IMR-90 (cell line): ENCODE measurements around the gene TBCK. TPM values are rescaled to one million over a fixed set of nuclear protein-coding genes. Genes with fewer than 3 reads are reported as not detected.

Experiments
- ATAC-seq: fragments of 200-7000 bp; cut with Tn5 transposase; 2 replicates; pipeline ENCODE4 v1.9.1; 2020; ENCODE audit warnings: low read depth, mild to moderate bottlenecking, moderate library complexity
- BruUV-seq: library from RNA; stranded (reverse); fragments of 400-500 nt; replicated peaks from 2 replicates; lab custom pipeline; 2021; lab: Mats Ljungman, UMichigan
- CTCF ChIA-PET: fragments of 300-600 bp; formaldehyde crosslinking; extraction: SDS; loops from one replicate; lab custom pipeline; 2021; ENCODE audit warnings: antibody characterized with exemption; lab: Yijun Ruan, JAX
- POLR2A ChIA-PET: fragments of 300-600 bp; sonication (Branson Sonifier 250); formaldehyde crosslinking; loops from one replicate; lab custom pipeline; 2022; ENCODE audit warnings: antibody characterized with exemption; ENCODE audit not compliant: unreplicated experiment; lab: Charles Lee
- DNase-seq: peaks from one replicate; pipeline ENCODE4 v3.0.0; 2013
- H2AFZ ChIP-seq: replicated peaks from 2 replicates; pipeline ENCODE3; 2013; ENCODE audit warnings: low read length, mild to moderate bottlenecking; ENCODE audit not compliant: poor library complexity
- H2AK5ac ChIP-seq: 2 replicates; pipeline ENCODE4 v1.6.1; 2013; ENCODE audit warnings: low read depth, low read length, inconsistent platforms
- H2AK9ac ChIP-seq: replicated peaks from 2 replicates; pipeline ENCODE3; 2013; ENCODE audit warnings: mild to moderate bottlenecking, low read depth, low read length, moderate library complexity; ENCODE audit not compliant: poor library complexity
- H2BK120ac ChIP-seq: 2 replicates; pipeline ENCODE4 v1.6.1; 2013; ENCODE audit warnings: low read depth, low read length, inconsistent platforms
- H2BK15ac ChIP-seq: 3 replicates; pipeline ENCODE4 v1.6.1; 2013; ENCODE audit warnings: low read depth, low read length, inconsistent platforms
- H2BK20ac ChIP-seq: 2 replicates; pipeline ENCODE4 v1.6.1; 2013; ENCODE audit warnings: low read depth, mild to moderate bottlenecking, inconsistent platforms, low read length, moderate library complexity
- H2BK5ac ChIP-seq: 2 replicates; pipeline ENCODE4 v1.6.1; 2013; ENCODE audit warnings: mild to moderate bottlenecking, low read depth, low read length, inconsistent platforms; ENCODE audit not compliant: poor library complexity, severe bottlenecking
- H3K14ac ChIP-seq: replicated peaks from 2 replicates; pipeline ENCODE4 v1.6.1; 2013; ENCODE audit warnings: low read depth, low read length, inconsistent platforms
- H3K18ac ChIP-seq: 2 replicates; pipeline ENCODE4 v1.6.1; 2013; ENCODE audit warnings: low read depth, low read length, control low read depth
- H3K23ac ChIP-seq: 2 replicates; pipeline ENCODE4 v1.6.1; 2013; ENCODE audit warnings: low read depth, low read length, inconsistent platforms
- H3K27ac ChIP-seq: 2 replicates; pipeline ENCODE4 v1.5.1; 2013; ENCODE audit warnings: mild to moderate bottlenecking, control low read depth, low read length; ENCODE audit not compliant: insufficient read depth
- H3K27me3 ChIP-seq: 2 replicates; pipeline ENCODE4 v1.6.1; 2013; ENCODE audit warnings: low read length; ENCODE audit not compliant: control insufficient read depth, insufficient read depth
- H3K36me3 ChIP-seq: 2 replicates; pipeline ENCODE4 v1.6.1; 2013; ENCODE audit warnings: low read length, mixed read lengths; ENCODE audit not compliant: control insufficient read depth, insufficient read depth
- H3K4ac ChIP-seq: 2 replicates; pipeline ENCODE4 v1.6.1; 2013; ENCODE audit warnings: low read depth, low read length, inconsistent platforms
- H3K4me1 ChIP-seq: 2 replicates; pipeline ENCODE4 v1.6.1; 2013; ENCODE audit warnings: low read length, mixed read lengths; ENCODE audit not compliant: control insufficient read depth, insufficient read depth
- H3K4me2 ChIP-seq: 2 replicates; pipeline ENCODE4 v1.6.1; 2013; ENCODE audit warnings: low read depth, mild to moderate bottlenecking, control low read depth, low read length, moderate library complexity
- H3K4me3 ChIP-seq: 2 replicates; pipeline ENCODE4 v1.5.1; 2013; ENCODE audit warnings: low read depth, mild to moderate bottlenecking, control low read depth, low read length, moderate library complexity; ENCODE audit not compliant: insufficient read depth
- H3K56ac ChIP-seq: 2 replicates; pipeline ENCODE4 v1.6.1; 2013; ENCODE audit warnings: low read length, inconsistent platforms; ENCODE audit not compliant: insufficient read depth; ENCODE audit errors: extremely low read depth
- H3K79me1 ChIP-seq, 2 experiments: 2 replicates each; pipeline ENCODE4 v1.6.1; 2013; ENCODE audit warnings: low read length in 2 of 2, inconsistent platforms in 1 of 2, low read depth in 1 of 2
- H3K9ac ChIP-seq: 2 replicates; pipeline ENCODE4 v1.6.1; 2013; ENCODE audit warnings: low read depth, low read length, control low read depth
- H3K9me1 ChIP-seq: 2 replicates; pipeline ENCODE4 v1.6.1; 2013; ENCODE audit warnings: low read length, inconsistent platforms; ENCODE audit not compliant: insufficient read depth
- H3K9me3 ChIP-seq: 2 replicates; pipeline ENCODE4 v1.6.1; 2013; ENCODE audit warnings: low read length; ENCODE audit not compliant: control insufficient read depth, insufficient read depth
- H4K20me1 ChIP-seq: 2 replicates; pipeline ENCODE4 v1.6.1; 2013; ENCODE audit warnings: low read length, inconsistent platforms; ENCODE audit not compliant: insufficient read depth
- H4K5ac ChIP-seq: 2 replicates; pipeline ENCODE4 v1.6.1; 2013; ENCODE audit warnings: mild to moderate bottlenecking, low read depth, low read length, control low read depth
- H4K8ac ChIP-seq, 2 experiments: 2 replicates each; pipeline ENCODE4 v1.6.1; 2013; ENCODE audit warnings: low read depth in 2 of 2, low read length in 2 of 2, control low read depth in 1 of 2, inconsistent platforms in 1 of 2
- H4K91ac ChIP-seq: 2 replicates; pipeline ENCODE4 v1.6.1; 2013; ENCODE audit warnings: low read depth, low read length, inconsistent platforms; ENCODE audit not compliant: insufficient read depth
- BHLHE40 ChIP-seq: fragments of 150-350 bp; IDR thresholded peaks from 2 replicates; pipeline ENCODE4 v1.6.1; 2016; ENCODE audit warnings: mild to moderate bottlenecking, low read depth, low read length
- CEBPB ChIP-seq: IDR thresholded peaks from 2 replicates; pipeline ENCODE4 v1.6.1; 2012; ENCODE audit warnings: low read depth, low read length, improper control_type of control experiment
- CHD1 ChIP-seq: IDR thresholded peaks from 2 replicates; pipeline ENCODE4 v1.6.1; 2012; ENCODE audit warnings: low read depth, low read length, improper control_type of control experiment
- FOS ChIP-seq: fragments of 150-350 bp; IDR thresholded peaks from 2 replicates; pipeline ENCODE4 v1.6.1; 2016; ENCODE audit warnings: low read depth, low read length
- MAFK ChIP-seq: IDR thresholded peaks from 2 replicates; pipeline ENCODE4 v1.6.1; 2012; ENCODE audit warnings: low read depth, low read length, improper control_type of control experiment
- MAZ ChIP-seq: IDR thresholded peaks from 2 replicates; pipeline ENCODE4 v1.6.1; 2012; ENCODE audit warnings: low read depth, mild to moderate bottlenecking, low read length, improper control_type of control experiment, moderate library complexity, borderline replicate concordance
- POLR2A ChIP-seq: IDR thresholded peaks from 2 replicates; pipeline ENCODE4 v1.6.1; 2012; ENCODE audit warnings: mild to moderate bottlenecking, low read depth, low read length
- RAD21 ChIP-seq: IDR thresholded peaks from 2 replicates; pipeline ENCODE4 v1.6.1; 2012; ENCODE audit warnings: low read length, improper control_type of control experiment
- RCOR1 ChIP-seq: IDR thresholded peaks from 2 replicates; pipeline ENCODE4 v1.6.1; 2012; ENCODE audit warnings: mild to moderate bottlenecking, low read length, improper control_type of control experiment; ENCODE audit not compliant: insufficient replicate concordance
- RFX5 ChIP-seq: IDR thresholded peaks from 2 replicates; pipeline ENCODE4 v1.8.0; 2012; ENCODE audit warnings: low read depth, mild to moderate bottlenecking, low read length, moderate library complexity
- SMC3 ChIP-seq: fragments of 150-350 bp; IDR thresholded peaks from 2 replicates; pipeline ENCODE4 v1.6.1; 2016; ENCODE audit warnings: low read depth, mild to moderate bottlenecking, antibody characterized with exemption, low read length, moderate library complexity
- WGBS, 2 experiments: methylation state at CpG; one replicate each; pipeline versions ENCODE4 v1.1.5 to v1.1.7; 2013; ENCODE audit warnings: missing lambda C conversion rate in 2 of 2; ENCODE audit not compliant: insufficient read length in 1 of 2; ENCODE audit errors: extremely low coverage in 2 of 2; 5-methylcytosine and 5-hydroxymethylcytosine counted together
- dilution Hi-C: fragments of 300-500 bp; cut with HindIII; formaldehyde crosslinking; loops from one replicate; pipeline ENCODE4 v1.14.3; 2018; ENCODE audit warnings: low sequenced_read_pairs; ENCODE audit not compliant: unreplicated experiment
- in situ Hi-C: fragments of 300-500 bp; cut with MboI; formaldehyde crosslinking; loops from 3 replicates; pipeline ENCODE4 v1.14.3; 2019; ENCODE audit warnings: low sequenced_read_pairs, inconsistent platforms, mixed read lengths
- intact Hi-C: fragments of 100-400 bp; cut with micrococcal nuclease; formaldehyde crosslinking; loops from 2 replicates; pipeline ENCODE4 v1.10.0; 2022
- polyA plus RNA-seq, 3 experiments: library from polyadenylated mRNA; depleted of rRNA; stranded (reverse); fragments of >200 nt; gene quantifications; 2 replicates each; pipeline ENCODE4 v1.2.3, GENCODE V29; 2012; ENCODE audit warnings: low replicate concordance in 1 of 3
- total RNA-seq: library from RNA; depleted of rRNA; stranded (reverse); fragments of >200 nt; gene quantifications from 2 replicates; pipeline ENCODE4 v1.2.3, GENCODE V29; 2012
- TF ChIP-seq, protein P1 (sequence below): fragments of 150-350 bp; IDR thresholded peaks from 2 replicates; pipeline ENCODE4 v1.6.1; 2016; ENCODE audit warnings: low read depth, mild to moderate bottlenecking, low read length, moderate library complexity, borderline replicate concordance
- TF ChIP-seq, protein P2 (sequence below): conservative IDR thresholded peaks from 2 replicates; pipeline ENCODE4 v1.5.1; 2012; ENCODE audit warnings: mild to moderate bottlenecking, low read depth, low read length, improper control_type of control experiment
- TF ChIP-seq, protein P3 (sequence below): fragments of 150-350 bp; IDR thresholded peaks from 2 replicates; pipeline ENCODE4 v1.6.1; 2017; ENCODE audit warnings: mild to moderate bottlenecking, antibody characterized with exemption, low read length, low read depth

The TBCK gene
- total and polyA plus RNA-seq, 2 of the 4 experiments (the other 2 are of a cell fraction), result 10.7 to 29.9 TPM

DNA sequence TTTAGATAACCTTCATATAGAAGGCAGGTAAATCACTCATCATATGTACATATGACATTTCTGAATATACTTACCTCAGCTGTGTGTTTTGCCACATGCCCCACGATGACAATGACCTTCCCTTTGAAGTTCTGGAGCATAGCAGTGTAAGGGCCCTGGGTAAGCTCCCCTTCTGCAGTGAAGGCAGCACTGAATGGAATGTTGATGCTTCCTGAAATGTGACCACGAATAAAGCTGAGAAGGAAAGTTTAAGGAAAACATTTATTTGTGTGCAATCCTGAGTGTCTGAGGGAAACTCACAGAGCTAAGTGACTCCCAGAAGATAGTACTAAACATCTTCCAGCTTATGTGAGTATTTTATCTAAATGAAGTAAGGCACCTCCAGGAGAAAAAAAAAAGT is 220.6 kb downstream of the TBCK start:
- CTCF ChIA-PET, result no interaction called here
- peak; percentile 53 for ATAC-seq

More for the DNA sequence above, 220.6 kb downstream of the TBCK start:
- peaks cover 12% of the 10 kb centered on the region for H3K36me3 ChIP-seq
- H3K9me1 ChIP-seq, result no peaks in the 10 kb centered on the region
- no peak overlapping the region for H2BK15ac ChIP-seq
- H2BK20ac ChIP-seq, result no peak overlapping the region
- H3K9me3 ChIP-seq, result peaks cover 7% of the 10 kb centered on the region
- no peak overlapping the region for H3K4ac ChIP-seq
- in situ Hi-C loops, result no loop called here
- no peak overlapping the region for H3K56ac ChIP-seq
- intact Hi-C loops, result no loop called here
- H3K18ac ChIP-seq, result no peak overlapping the region
- DNase-seq, result peak; percentile 2
- H3K14ac ChIP-seq, result no peak overlapping the region
- BruUV-seq, result no TSS peak
- no peak for TF ChIP-seq SMC3
- TF ChIP-seq, protein P1, sequence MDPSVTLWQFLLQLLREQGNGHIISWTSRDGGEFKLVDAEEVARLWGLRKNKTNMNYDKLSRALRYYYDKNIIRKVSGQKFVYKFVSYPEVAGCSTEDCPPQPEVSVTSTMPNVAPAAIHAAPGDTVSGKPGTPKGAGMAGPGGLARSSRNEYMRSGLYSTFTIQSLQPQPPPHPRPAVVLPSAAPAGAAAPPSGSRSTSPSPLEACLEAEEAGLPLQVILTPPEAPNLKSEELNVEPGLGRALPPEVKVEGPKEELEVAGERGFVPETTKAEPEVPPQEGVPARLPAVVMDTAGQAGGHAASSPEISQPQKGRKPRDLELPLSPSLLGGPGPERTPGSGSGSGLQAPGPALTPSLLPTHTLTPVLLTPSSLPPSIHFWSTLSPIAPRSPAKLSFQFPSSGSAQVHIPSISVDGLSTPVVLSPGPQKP, result no peak
- no peak for TF ChIP-seq RAD21
- TF ChIP-seq MAZ, result no peak
- TF ChIP-seq RCOR1, result no peak
- TF ChIP-seq RFX5, result no peak
- TF ChIP-seq FOS, result no peak
- TF ChIP-seq, protein P2, sequence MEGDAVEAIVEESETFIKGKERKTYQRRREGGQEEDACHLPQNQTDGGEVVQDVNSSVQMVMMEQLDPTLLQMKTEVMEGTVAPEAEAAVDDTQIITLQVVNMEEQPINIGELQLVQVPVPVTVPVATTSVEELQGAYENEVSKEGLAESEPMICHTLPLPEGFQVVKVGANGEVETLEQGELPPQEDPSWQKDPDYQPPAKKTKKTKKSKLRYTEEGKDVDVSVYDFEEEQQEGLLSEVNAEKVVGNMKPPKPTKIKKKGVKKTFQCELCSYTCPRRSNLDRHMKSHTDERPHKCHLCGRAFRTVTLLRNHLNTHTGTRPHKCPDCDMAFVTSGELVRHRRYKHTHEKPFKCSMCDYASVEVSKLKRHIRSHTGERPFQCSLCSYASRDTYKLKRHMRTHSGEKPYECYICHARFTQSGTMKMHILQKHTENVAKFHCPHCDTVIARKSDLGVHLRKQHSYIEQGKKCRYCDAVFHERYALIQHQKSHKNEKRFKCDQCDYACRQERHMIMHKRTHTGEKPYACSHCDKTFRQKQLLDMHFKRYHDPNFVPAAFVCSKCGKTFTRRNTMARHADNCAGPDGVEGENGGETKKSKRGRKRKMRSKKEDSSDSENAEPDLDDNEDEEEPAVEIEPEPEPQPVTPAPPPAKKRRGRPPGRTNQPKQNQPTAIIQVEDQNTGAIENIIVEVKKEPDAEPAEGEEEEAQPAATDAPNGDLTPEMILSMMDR, result no peak
- TF ChIP-seq, protein P3, sequence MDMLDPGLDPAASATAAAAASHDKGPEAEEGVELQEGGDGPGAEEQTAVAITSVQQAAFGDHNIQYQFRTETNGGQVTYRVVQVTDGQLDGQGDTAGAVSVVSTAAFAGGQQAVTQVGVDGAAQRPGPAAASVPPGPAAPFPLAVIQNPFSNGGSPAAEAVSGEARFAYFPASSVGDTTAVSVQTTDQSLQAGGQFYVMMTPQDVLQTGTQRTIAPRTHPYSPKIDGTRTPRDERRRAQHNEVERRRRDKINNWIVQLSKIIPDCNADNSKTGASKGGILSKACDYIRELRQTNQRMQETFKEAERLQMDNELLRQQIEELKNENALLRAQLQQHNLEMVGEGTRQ, result no peak
- TF ChIP-seq POLR2A, result no peak
- no peak for TF ChIP-seq CHD1
- TF ChIP-seq BHLHE40, result no peak
- no peak for TF ChIP-seq MAFK
- TF ChIP-seq CEBPB, result no peak
- H2AK5ac ChIP-seq, result no peak overlapping the region
- H2BK120ac ChIP-seq, result no peak overlapping the region
- WGBS, 2 experiments, result no CpG with 5 or more reads among the region's 2 CpGs
- H3K27ac ChIP-seq, result no peak overlapping the region
- H3K9ac ChIP-seq, result no peak overlapping the region
- no peak overlapping the region for H2BK5ac ChIP-seq
- H3K23ac ChIP-seq, result no peak overlapping the region
- no peak overlapping the region for H4K5ac ChIP-seq
- H3K4me3 ChIP-seq, result no peak overlapping the region
- H3K4me1 ChIP-seq, result no peaks in the 10 kb centered on the region
- no peak overlapping the region for H4K8ac ChIP-seq
- H4K91ac ChIP-seq, result no peak overlapping the region
- no peak overlapping the region for H3K4me2 ChIP-seq
- POLR2A ChIA-PET, result interaction anchor here (0.6 kb wide), 1 partner anchor 89 kb away, joined by 4 read pairs; no protein-coding TSS in a partner anchor
- H2AFZ ChIP-seq, result no peak overlapping the region
- H3K27me3 ChIP-seq, result no peaks in the 10 kb centered on the region
- no peaks in the 10 kb centered on the region for H3K79me1 ChIP-seq
- dilution Hi-C loops, result no loop called here
- no peak overlapping the region for H2AK9ac ChIP-seq
- H4K20me1 ChIP-seq, result no peaks in the 10 kb centered on the region
